Fibroblast of pulmonary artery (primary cell): ENCODE measurements around the gene FBLN7.

Experiments used
- DNase-seq: peaks from one replicate; pipeline ENCODE4 v3.0.0-alpha.2; 2010; ENCODE audit warnings: low read depth
- H3K4me3 ChIP-seq: replicated peaks from 2 replicates; pipeline ENCODE4 v1.5.1; 2011; ENCODE audit warnings: low read depth, mild to moderate bottlenecking, control low read depth, low read length, moderate library complexity
- CTCF ChIP-seq: IDR thresholded peaks from 2 replicates; pipeline ENCODE4 v1.5.1; 2011; ENCODE audit warnings: mild to moderate bottlenecking, control low read depth, low read length, inconsistent platforms; ENCODE audit errors: missing control alignments

The FBLN7 gene

GRCh38 chr2:112229348-112229747 lies 91.2 kb downstream of the FBLN7 start:
- no peak overlapping the region for H3K4me3 ChIP-seq
- DNase-seq = peak; percentile 56
- no peak for TF ChIP-seq CTCF

- TF ChIP-seq CTCF = no peak
- no peak for DNase-seq
- H3K4me3 ChIP-seq = no peak overlapping the region
Observed at GRCh38 chr2:112230371-112230770, 92.2 kb downstream of the FBLN7 start.
